Activated B cell treated with CpG ODN at 0.5 μM for 24 hours (primary cell): ENCODE results near the gene SCYL3. TPM values are rescaled to one million over a fixed set of nuclear protein-coding genes. Genes with fewer than 3 reads are reported as not detected.

Experiments
- ATAC-seq: fragments of 200-7000 bp; cut with Tn5 transposase; one replicate; pipeline ENCODE4 v1.10.0; 2021; ENCODE audit warnings: low read depth, mild to moderate bottlenecking, moderate library complexity
- CTCF ChIA-PET: fragments of 350-600 bp; sonication (Branson Sonifier 250); formaldehyde crosslinking; loops from one replicate; lab custom pipeline; 2021; ENCODE audit warnings: antibody characterized with exemption; lab: Charles Lee
- POLR2A ChIA-PET: fragments of 350-600 bp; sonication (Branson Sonifier 250); formaldehyde crosslinking; loops from one replicate; lab custom pipeline; 2021; ENCODE audit warnings: antibody characterized with exemption; lab: Charles Lee
- DNase-seq: peaks from one replicate; pipeline ENCODE4 v3.0.0; 2022
- H3K27ac Mint-ChIP-seq: one replicate; pipeline ENCODE4 v1.8.0; 2020; ENCODE audit warnings: mixed read lengths
- H3K27me3 Mint-ChIP-seq: one replicate; pipeline ENCODE4 v1.8.0; 2021; ENCODE audit warnings: mixed read lengths
- H3K36me3 Mint-ChIP-seq: one replicate; pipeline ENCODE4 v1.8.0; 2021; ENCODE audit warnings: low read depth, mixed read lengths
- H3K4me1 Mint-ChIP-seq: one replicate; pipeline ENCODE4 v1.8.0; 2021; ENCODE audit warnings: mixed read lengths
- H3K4me3 Mint-ChIP-seq: one replicate; pipeline ENCODE4 v1.8.0; 2020; ENCODE audit warnings: mild to moderate bottlenecking, mixed read lengths
- H3K9me3 Mint-ChIP-seq: one replicate; pipeline ENCODE4 v1.8.0; 2020; ENCODE audit warnings: mixed read lengths
- intact Hi-C: fragments of 100-400 bp; cut with micrococcal nuclease; formaldehyde crosslinking; loops from one replicate; pipeline ENCODE4 v1.15.1; 2024
- total RNA-seq: library from RNA; stranded (reverse); gene quantifications from 2 replicates; pipeline ENCODE4 v1.2.3, GENCODE V29; 2022
- TF ChIP-seq, protein P1 (sequence below): fragments of 200-600 bp; IDR thresholded peaks from one replicate; pipeline ENCODE4 v1.8.0; 2022; ENCODE audit warnings: antibody characterized with exemption, mild to moderate bottlenecking

SCYL3 gene
- total RNA-seq, 1 donor from 2014 or later, result 16.2 TPM

DNA sequence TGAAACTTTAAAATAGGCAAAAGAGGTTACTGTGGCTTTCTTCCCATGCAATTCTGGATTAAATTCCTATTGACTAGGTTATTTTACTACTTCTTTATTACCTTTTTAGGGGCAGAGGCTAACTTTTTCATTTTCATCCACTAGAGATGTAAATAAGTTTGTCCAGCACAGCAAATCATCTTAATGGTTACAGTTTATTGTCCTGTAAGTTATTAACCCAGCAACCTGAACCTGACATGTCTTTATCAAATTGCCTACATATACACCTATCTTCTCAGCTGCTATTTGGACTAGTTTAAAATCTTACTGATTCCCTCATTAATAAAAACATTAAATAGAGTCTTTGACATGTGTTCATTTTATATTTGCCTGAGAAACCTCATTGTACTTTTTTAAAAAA lies 6.9 kb upstream of the SCYL3 start:
- H3K36me3 Mint-ChIP-seq, result no peaks in the 10 kb centered on the region
- DNase-seq (no peak), ATAC-seq (no peak)
- H3K27ac Mint-ChIP-seq, result no peak overlapping the region
- POLR2A ChIA-PET, result no interaction called here
- peaks cover 13% of the 10 kb centered on the region for H3K27me3 Mint-ChIP-seq
- CTCF ChIA-PET, result no interaction called here
- intact Hi-C loops, result no loop called here
- H3K4me3 Mint-ChIP-seq, result no peak overlapping the region
- H3K9me3 Mint-ChIP-seq, result no peaks in the 10 kb centered on the region
- H3K4me1 Mint-ChIP-seq, result peaks cover 4% of the 10 kb centered on the region
- TF ChIP-seq, protein P1, sequence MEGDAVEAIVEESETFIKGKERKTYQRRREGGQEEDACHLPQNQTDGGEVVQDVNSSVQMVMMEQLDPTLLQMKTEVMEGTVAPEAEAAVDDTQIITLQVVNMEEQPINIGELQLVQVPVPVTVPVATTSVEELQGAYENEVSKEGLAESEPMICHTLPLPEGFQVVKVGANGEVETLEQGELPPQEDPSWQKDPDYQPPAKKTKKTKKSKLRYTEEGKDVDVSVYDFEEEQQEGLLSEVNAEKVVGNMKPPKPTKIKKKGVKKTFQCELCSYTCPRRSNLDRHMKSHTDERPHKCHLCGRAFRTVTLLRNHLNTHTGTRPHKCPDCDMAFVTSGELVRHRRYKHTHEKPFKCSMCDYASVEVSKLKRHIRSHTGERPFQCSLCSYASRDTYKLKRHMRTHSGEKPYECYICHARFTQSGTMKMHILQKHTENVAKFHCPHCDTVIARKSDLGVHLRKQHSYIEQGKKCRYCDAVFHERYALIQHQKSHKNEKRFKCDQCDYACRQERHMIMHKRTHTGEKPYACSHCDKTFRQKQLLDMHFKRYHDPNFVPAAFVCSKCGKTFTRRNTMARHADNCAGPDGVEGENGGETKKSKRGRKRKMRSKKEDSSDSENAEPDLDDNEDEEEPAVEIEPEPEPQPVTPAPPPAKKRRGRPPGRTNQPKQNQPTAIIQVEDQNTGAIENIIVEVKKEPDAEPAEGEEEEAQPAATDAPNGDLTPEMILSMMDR, result no peak

DNA sequence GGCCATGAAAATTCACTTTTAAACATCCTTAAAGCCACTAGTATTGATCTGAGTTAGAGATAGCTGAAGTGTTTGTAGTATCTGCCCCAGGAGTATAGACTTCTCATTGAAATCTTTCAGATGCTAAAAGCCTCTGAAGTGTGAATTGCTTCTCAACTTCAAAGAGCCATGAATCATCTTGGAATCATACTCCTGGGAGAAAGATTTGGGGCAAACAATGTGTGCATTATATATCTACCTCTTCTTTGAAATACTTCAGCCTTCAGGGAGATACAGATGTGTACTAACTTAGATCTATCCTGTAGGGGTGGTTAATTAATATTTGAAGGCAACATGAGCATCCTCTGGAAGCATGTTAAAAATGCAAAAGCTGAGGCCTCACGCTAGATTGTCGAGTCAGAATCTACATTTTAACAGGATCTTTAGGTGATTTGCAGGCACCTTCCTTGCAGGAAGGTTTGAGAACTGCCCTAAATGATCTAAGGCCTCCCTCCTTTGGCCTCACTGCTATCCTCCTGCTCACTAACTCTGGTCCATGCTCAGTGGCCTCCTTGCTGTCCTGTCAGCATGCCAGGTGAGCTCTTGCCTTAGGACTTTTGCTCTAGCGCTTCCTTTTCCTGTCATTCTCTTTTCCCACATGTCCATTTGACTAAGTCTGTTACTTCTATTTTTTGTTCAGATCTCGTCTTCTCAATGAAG lies 6.0 kb upstream of the SCYL3 start:
- intact Hi-C loops, result no loop called here
- CTCF ChIA-PET, result no interaction called here
- H3K4me1 Mint-ChIP-seq, result peaks cover 4% of the 10 kb centered on the region
- no peak for DNase-seq
- POLR2A ChIA-PET, result no interaction called here
- H3K36me3 Mint-ChIP-seq, result no peaks in the 10 kb centered on the region
- ATAC-seq, result no peak
- no peak overlapping the region for H3K4me3 Mint-ChIP-seq
- H3K9me3 Mint-ChIP-seq, result no peaks in the 10 kb centered on the region
- H3K27ac Mint-ChIP-seq, result no peak overlapping the region
- peaks cover 11% of the 10 kb centered on the region for H3K27me3 Mint-ChIP-seq
- TF ChIP-seq, protein P1, result no peak

DNA sequence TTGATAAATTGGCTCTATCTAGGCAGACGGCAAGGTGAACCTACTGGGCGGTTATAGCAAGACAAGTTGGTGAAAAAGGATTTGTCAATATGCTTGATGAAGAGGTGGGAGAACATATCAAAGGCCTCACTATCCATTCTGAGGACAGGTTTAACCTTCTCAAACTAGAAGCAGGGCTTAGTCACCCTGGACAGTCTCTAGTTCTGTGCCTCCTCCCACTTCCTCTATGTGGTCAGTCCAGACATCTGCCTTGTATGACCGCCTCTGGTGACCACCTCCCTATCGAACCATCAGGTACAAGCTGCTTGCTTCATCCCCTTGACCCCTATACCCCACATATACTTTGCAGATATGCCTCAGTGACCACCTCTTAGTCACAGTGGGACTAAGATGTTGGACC lies 2.3 kb upstream of the SCYL3 start:
- peaks cover 4% of the 10 kb centered on the region for H3K27me3 Mint-ChIP-seq
- H3K27ac Mint-ChIP-seq, result no peak overlapping the region
- no peak overlapping the region for H3K4me3 Mint-ChIP-seq
- peaks cover 7% of the 10 kb centered on the region for H3K36me3 Mint-ChIP-seq
- ATAC-seq (no peak), DNase-seq (no peak)
- H3K9me3 Mint-ChIP-seq, result no peaks in the 10 kb centered on the region
- ChIA-PET CTCF (no interaction called here), POLR2A (no interaction called here)
- TF ChIP-seq, protein P1, result no peak
- H3K4me1 Mint-ChIP-seq, result peaks cover 22% of the 10 kb centered on the region
- intact Hi-C loops, result no loop called here

DNA sequence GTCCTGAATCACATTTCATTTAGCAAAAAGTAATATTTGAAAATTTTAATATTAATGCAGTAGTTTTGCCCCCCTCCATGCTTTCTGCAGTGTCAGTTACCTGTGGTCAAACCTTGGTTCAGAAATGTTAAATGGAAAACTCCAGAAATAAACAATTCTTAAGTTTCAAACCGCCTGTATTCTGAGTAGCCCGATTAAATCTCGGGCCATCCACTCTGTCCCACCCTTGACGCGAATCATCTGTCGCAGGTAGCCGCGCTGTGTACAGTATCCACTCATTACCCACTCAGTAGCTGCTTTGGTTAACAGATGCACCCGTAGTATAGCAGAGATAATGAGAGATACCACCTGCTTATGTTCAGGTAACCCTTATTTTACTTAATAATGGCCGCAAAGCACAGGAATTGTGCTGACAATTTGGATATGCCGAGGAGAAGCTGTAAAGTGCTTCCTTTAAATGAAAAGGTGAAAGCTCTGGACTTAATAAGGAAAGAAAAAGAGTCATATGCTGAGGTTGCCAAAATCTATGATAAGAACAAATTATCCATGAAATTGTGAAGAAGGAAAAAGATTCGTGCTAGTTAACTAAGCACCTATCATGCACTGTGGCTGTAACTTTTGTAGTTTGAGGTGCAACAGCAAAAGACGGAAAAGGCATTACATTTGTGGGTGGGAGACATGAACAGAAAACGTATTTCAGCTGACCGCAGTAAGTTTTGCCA lies 889 bp upstream of the SCYL3 start:
- peak overlapping the region; percentile 88 for H3K4me3 Mint-ChIP-seq
- DNase-seq, result no peak
- H3K27ac Mint-ChIP-seq, result peak overlapping the region; percentile 100
- ChIA-PET POLR2A (interaction anchor here (0.5 to 2.9 kb wide), 16 partner anchors 16 to 1887 kb away, joined by 3 to 22 read pairs (median 6); partner anchors contain the start of genes BLZF1, GORAB, KIFAP3 and METTL13), CTCF (interaction anchor here (1.4 to 1.6 kb wide), 2 partner anchors 180 to 182 kb away, joined by 3 to 5 read pairs; partner anchors contain the start of gene KIFAP3)
- ATAC-seq, result no peak
- TF ChIP-seq, protein P1, result no peak
- no peaks in the 10 kb centered on the region for H3K9me3 Mint-ChIP-seq
- H3K4me1 Mint-ChIP-seq, result peaks cover 33% of the 10 kb centered on the region
- H3K27me3 Mint-ChIP-seq, result peaks cover 4% of the 10 kb centered on the region
- intact Hi-C loops, result loop anchor here (1.0 to 5.0 kb wide), 9 partner anchors 182 to 1848 kb away; partner anchors contain the start of genes FMO4, GORAB, SELL and SFT2D2
- H3K36me3 Mint-ChIP-seq, result peaks cover 10% of the 10 kb centered on the region
